Neural cell (in vitro differentiated cells): ENCODE data around the gene BABAM2.

Experiments
- EP300 ChIP-seq: fragments of 450-650 bp; conservative IDR thresholded peaks from 2 replicates; pipeline ENCODE4 v1.6.1; 2014; ENCODE audit warnings: antibody characterized with exemption, mild to moderate bottlenecking, moderate library complexity; ENCODE audit not compliant: poor library complexity, severe bottlenecking
- EZH2 ChIP-seq: fragments of 200-600, 300-800 bp; shearing (Covaris generic), sonication (generic); IDR thresholded peaks from 2 replicates; pipeline ENCODE4 v1.6.1; 2014; ENCODE audit warnings: antibody characterized with exemption, low read length, borderline replicate concordance, mild to moderate bottlenecking; ENCODE audit not compliant: insufficient read depth, poor library complexity, severe bottlenecking
- MXI1 ChIP-seq: fragments of 450-650 bp; conservative IDR thresholded peaks from 2 replicates; pipeline ENCODE4 v1.6.1; 2014; ENCODE audit warnings: antibody characterized with exemption, mild to moderate bottlenecking; ENCODE audit not compliant: poor library complexity, severe bottlenecking
- POLR2AphosphoS5 ChIP-seq: IDR thresholded peaks from 2 replicates; pipeline ENCODE4 v1.6.1; 2012
- RAD21 ChIP-seq: fragments of 450-650 bp; conservative IDR thresholded peaks from 2 replicates; pipeline ENCODE4 v1.6.1; 2014; ENCODE audit warnings: antibody characterized with exemption, mild to moderate bottlenecking, moderate library complexity
- SMC3 ChIP-seq: fragments of 450-650 bp; conservative IDR thresholded peaks from 2 replicates; pipeline ENCODE4 v1.6.1; 2014; ENCODE audit warnings: antibody characterized with exemption, mild to moderate bottlenecking, moderate library complexity; ENCODE audit not compliant: poor library complexity
- TAF1 ChIP-seq: IDR thresholded peaks from 2 replicates; pipeline ENCODE4 v1.6.1; 2012; ENCODE audit warnings: low read depth
- TF ChIP-seq, protein P1 (sequence below): fragments of 450-650 bp; IDR thresholded peaks from 2 replicates; pipeline ENCODE4 v1.5.1; 2014; ENCODE audit warnings: antibody characterized with exemption, mild to moderate bottlenecking, moderate library complexity; ENCODE audit not compliant: poor library complexity, severe bottlenecking
- TF ChIP-seq, protein P2 (sequence below): IDR thresholded peaks from 2 replicates; pipeline ENCODE4 v1.6.1; 2012; ENCODE audit warnings: borderline replicate concordance

DNA sequence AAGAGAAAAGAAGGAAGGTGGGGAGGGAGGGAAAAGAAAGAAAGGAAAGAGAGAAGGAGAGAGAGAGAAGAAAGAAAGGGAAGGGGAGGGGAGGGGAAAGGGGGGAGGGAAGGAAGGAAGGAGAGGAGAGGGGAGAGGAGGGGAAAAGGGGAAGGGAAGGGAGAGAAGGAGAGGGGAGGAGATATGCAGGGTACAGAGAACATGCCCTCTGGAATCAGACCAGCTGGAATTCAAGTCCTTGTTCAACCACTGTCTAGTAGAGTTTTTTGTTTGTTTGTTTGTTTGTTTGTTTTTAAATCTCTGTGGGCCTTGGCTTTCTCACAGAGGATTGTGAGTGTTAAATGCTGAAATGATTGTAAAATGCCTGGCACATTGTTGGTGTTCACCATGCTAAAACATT lies 424.4 kb downstream of the BABAM2 start:
- TF ChIP-seq POLR2AphosphoS5 (no peak), EZH2 (no peak), TAF1 (no peak), MXI1 (no peak), EP300 (no peak), SMC3 (no peak), RAD21 (no peak)
- TF ChIP-seq, protein P1, sequence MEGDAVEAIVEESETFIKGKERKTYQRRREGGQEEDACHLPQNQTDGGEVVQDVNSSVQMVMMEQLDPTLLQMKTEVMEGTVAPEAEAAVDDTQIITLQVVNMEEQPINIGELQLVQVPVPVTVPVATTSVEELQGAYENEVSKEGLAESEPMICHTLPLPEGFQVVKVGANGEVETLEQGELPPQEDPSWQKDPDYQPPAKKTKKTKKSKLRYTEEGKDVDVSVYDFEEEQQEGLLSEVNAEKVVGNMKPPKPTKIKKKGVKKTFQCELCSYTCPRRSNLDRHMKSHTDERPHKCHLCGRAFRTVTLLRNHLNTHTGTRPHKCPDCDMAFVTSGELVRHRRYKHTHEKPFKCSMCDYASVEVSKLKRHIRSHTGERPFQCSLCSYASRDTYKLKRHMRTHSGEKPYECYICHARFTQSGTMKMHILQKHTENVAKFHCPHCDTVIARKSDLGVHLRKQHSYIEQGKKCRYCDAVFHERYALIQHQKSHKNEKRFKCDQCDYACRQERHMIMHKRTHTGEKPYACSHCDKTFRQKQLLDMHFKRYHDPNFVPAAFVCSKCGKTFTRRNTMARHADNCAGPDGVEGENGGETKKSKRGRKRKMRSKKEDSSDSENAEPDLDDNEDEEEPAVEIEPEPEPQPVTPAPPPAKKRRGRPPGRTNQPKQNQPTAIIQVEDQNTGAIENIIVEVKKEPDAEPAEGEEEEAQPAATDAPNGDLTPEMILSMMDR, result no peak
- TF ChIP-seq, protein P2, sequence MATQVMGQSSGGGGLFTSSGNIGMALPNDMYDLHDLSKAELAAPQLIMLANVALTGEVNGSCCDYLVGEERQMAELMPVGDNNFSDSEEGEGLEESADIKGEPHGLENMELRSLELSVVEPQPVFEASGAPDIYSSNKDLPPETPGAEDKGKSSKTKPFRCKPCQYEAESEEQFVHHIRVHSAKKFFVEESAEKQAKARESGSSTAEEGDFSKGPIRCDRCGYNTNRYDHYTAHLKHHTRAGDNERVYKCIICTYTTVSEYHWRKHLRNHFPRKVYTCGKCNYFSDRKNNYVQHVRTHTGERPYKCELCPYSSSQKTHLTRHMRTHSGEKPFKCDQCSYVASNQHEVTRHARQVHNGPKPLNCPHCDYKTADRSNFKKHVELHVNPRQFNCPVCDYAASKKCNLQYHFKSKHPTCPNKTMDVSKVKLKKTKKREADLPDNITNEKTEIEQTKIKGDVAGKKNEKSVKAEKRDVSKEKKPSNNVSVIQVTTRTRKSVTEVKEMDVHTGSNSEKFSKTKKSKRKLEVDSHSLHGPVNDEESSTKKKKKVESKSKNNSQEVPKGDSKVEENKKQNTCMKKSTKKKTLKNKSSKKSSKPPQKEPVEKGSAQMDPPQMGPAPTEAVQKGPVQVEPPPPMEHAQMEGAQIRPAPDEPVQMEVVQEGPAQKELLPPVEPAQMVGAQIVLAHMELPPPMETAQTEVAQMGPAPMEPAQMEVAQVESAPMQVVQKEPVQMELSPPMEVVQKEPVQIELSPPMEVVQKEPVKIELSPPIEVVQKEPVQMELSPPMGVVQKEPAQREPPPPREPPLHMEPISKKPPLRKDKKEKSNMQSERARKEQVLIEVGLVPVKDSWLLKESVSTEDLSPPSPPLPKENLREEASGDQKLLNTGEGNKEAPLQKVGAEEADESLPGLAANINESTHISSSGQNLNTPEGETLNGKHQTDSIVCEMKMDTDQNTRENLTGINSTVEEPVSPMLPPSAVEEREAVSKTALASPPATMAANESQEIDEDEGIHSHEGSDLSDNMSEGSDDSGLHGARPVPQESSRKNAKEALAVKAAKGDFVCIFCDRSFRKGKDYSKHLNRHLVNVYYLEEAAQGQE, result no peak
